GM12865 (cell line): ENCODE results near the gene MKRN2.

Source experiments
- DNase-seq: peaks from one replicate; pipeline ENCODE4 v3.0.0; 2010; ENCODE audit warnings: low read depth
- H3K4me3 ChIP-seq: 2 replicates; pipeline ENCODE4 v1.5.1; 2011; ENCODE audit warnings: mild to moderate bottlenecking, low read depth, low read length, control low read depth
- TF ChIP-seq, protein P1 (sequence below): IDR thresholded peaks from 2 replicates; pipeline ENCODE4 v1.5.1; 2011; ENCODE audit warnings: low read length, control low read depth, low read depth, inconsistent platforms; ENCODE audit not compliant: insufficient read depth; ENCODE audit errors: missing control alignments

MKRN2 gene

GRCh38 chr3:12556314-12556689, 585 bp upstream of the MKRN2 start:
- peak overlapping the region; percentile 86 for H3K4me3 ChIP-seq
- DNase-seq = no peak
- TF ChIP-seq, protein P1, sequence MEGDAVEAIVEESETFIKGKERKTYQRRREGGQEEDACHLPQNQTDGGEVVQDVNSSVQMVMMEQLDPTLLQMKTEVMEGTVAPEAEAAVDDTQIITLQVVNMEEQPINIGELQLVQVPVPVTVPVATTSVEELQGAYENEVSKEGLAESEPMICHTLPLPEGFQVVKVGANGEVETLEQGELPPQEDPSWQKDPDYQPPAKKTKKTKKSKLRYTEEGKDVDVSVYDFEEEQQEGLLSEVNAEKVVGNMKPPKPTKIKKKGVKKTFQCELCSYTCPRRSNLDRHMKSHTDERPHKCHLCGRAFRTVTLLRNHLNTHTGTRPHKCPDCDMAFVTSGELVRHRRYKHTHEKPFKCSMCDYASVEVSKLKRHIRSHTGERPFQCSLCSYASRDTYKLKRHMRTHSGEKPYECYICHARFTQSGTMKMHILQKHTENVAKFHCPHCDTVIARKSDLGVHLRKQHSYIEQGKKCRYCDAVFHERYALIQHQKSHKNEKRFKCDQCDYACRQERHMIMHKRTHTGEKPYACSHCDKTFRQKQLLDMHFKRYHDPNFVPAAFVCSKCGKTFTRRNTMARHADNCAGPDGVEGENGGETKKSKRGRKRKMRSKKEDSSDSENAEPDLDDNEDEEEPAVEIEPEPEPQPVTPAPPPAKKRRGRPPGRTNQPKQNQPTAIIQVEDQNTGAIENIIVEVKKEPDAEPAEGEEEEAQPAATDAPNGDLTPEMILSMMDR = no peak

DNA sequence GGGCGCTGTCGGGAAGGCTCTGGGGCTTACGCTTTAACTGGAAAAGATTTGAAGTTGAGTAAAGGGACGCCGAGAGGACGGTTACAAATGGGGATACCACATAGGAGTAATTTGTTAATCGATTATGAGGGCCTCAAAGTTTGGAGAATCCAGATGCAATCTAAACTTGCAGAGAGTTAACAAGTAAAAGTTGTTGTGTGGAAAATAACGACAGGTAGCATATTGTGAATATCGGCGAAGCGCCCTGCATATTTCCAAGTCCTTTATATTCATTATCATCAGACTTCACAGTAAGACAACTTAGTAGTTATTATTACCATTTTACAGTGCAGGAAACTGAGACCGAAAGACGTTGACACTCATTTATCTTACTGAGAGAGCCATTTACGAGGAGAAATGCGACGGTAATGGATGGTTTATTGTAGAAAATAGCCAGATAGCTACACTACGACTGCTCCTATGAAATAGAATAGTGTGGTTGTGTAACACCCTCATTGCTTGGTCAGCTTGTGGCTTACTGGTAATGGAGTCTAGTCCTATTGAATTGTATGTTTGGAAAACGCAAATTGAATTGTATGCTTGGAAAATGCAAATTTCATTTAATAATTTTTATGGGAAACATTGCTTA, 700 bp downstream of the MKRN2 start:
- peak overlapping the region; percentile 86 for H3K4me3 ChIP-seq
- DNase-seq = peak; percentile 19
- TF ChIP-seq, protein P1 = no peak

- TF ChIP-seq, protein P1 = no peak
- DNase-seq = no peak
- peak overlapping the region; percentile 86 for H3K4me3 ChIP-seq
Measured at GRCh38 chr3:12558706-12559105, 1.8 kb downstream of the MKRN2 start.

GRCh38 chr3:12559520-12559919, 2.6 kb downstream of the MKRN2 start:
- DNase-seq = no peak
- TF ChIP-seq, protein P1 = no peak
- no peak overlapping the region for H3K4me3 ChIP-seq

- TF ChIP-seq, protein P1 = no peak
- DNase-seq = peak; percentile 83
Measured at GRCh38 chr3:12560505-12561190, 3.8 kb downstream of the MKRN2 start.

DNA sequence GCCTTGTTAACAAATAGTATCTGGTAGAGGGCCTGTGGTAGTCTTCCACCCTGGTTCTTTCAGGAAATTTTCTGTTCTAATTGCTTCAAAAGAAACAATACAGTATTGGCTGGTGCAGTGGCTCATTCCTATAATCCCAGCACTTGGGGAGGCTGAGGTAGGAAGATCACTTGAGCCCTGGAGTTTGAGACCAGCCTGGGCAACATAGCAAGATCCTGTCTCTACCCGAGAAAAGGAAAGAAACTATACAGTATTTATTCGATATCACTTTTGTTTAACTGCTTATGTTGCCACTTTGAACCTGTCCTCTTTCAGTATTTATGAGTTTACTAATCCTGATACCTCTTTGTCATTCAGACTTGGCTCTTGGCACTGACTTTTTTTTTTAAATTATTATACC, 4.5 kb downstream of the MKRN2 start:
- no peak overlapping the region; the same call in 1 of the 2 replicates for H3K4me3 ChIP-seq
- DNase-seq = no peak
- TF ChIP-seq, protein P1 = no peak

More at GRCh38 chr3:12560505-12561190, 3.8 kb downstream of the MKRN2 start:
- H3K4me3 ChIP-seq = peak overlapping the region; percentile 38

DNA sequence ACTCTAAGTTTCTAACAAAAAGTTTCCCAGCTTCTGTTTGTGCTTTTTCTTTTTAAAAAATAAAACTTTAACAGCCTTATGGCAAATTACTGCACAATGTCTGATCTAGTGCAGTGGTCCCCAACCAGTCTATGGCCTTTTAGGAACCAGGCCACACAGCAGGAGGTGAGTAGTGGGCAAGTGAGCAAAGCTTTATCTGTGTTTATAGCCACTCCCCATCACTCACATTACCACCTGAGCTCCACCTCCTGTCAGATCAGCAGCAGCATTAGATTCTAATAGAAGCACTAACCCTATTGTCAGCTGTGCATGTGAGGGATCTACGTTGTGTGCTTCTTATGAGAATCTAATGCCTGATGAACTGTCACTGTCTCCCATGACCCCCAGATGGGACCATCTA, 5.6 kb downstream of the MKRN2 start:
- no peak overlapping the region for H3K4me3 ChIP-seq
- DNase-seq = no peak
- TF ChIP-seq, protein P1 = no peak
